Activated CD4-positive, alpha-beta T cell treated with anti-CD3 and anti-CD28 coated beads, Interleukin-2, Interleukin-6, amounts not matched to agents 100 ng/mL and 50 ng/mL, durations not matched to agents 16 hours and 8 hours (primary cell): ENCODE measurements around the gene NRP2.

Experiments
- DNase-seq: peaks from one replicate; pipeline ENCODE4 v3.0.0-alpha.2; 2020

NRP2 gene, protein sequence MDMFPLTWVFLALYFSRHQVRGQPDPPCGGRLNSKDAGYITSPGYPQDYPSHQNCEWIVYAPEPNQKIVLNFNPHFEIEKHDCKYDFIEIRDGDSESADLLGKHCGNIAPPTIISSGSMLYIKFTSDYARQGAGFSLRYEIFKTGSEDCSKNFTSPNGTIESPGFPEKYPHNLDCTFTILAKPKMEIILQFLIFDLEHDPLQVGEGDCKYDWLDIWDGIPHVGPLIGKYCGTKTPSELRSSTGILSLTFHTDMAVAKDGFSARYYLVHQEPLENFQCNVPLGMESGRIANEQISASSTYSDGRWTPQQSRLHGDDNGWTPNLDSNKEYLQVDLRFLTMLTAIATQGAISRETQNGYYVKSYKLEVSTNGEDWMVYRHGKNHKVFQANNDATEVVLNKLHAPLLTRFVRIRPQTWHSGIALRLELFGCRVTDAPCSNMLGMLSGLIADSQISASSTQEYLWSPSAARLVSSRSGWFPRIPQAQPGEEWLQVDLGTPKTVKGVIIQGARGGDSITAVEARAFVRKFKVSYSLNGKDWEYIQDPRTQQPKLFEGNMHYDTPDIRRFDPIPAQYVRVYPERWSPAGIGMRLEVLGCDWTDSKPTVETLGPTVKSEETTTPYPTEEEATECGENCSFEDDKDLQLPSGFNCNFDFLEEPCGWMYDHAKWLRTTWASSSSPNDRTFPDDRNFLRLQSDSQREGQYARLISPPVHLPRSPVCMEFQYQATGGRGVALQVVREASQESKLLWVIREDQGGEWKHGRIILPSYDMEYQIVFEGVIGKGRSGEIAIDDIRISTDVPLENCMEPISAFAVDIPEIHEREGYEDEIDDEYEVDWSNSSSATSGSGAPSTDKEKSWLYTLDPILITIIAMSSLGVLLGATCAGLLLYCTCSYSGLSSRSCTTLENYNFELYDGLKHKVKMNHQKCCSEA

DNA sequence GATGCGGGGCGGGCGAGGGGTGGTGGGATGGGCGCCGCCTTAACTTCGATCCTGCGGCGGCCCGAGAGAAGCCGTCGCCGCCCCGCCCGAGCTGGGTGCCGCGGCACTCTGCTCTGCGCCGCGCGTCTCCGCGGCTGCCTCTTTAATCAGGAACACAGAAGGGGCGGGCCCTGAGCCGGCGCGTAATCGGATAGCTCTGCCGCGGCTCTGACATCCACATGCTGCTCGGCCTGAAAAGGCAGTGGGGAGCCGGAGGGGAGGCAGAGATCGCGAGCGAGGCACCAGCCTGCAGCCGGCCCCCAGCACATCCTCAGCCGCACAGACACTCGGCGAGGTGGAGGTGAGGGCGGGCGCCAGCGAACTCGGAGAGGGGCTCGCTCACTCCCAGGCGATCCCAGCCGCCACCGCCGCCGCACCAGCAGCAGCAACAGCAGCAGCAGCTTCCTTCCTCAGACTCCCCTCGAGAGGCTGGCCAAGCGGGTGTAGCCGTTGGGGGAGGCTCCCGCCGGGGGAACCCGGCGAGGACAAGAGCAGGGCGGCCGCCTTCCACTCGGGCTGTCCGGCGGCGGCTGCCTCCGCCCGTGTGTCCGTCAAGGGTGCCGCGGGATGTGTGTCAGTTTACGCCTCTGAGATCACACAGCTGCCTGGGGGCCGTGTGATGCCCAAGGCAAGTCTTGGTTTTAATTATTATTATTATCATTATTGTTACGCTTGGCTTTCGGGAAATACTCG, at the start of gene NRP2:
Gene NRP2, plus strand, starts transcription at position 263 of the 732 bp plus-strand sequence. CDS start 790 bp downstream, outside the sequence.
- DNase-seq, result peak; percentile 72

DNA sequence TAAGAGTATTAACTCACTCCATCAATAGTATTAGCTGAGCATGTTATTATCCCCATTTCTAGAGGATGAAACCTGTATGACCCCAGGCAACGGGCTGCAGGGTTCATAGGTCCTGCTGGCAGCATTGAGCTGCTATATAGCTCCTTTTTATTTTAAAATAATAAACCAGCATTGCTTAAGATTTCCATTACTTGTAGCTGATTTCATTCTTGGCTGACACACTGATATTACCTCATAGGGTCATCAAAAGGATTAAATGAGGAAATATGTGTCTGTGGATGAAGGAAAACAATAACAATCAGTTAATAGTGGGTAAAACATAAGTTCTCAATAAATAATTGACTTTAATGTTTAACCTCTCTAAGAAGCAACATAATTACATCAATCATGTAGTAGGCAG, 48.3 kb upstream of the NRP2 start:
- DNase-seq, result no peak

DNA sequence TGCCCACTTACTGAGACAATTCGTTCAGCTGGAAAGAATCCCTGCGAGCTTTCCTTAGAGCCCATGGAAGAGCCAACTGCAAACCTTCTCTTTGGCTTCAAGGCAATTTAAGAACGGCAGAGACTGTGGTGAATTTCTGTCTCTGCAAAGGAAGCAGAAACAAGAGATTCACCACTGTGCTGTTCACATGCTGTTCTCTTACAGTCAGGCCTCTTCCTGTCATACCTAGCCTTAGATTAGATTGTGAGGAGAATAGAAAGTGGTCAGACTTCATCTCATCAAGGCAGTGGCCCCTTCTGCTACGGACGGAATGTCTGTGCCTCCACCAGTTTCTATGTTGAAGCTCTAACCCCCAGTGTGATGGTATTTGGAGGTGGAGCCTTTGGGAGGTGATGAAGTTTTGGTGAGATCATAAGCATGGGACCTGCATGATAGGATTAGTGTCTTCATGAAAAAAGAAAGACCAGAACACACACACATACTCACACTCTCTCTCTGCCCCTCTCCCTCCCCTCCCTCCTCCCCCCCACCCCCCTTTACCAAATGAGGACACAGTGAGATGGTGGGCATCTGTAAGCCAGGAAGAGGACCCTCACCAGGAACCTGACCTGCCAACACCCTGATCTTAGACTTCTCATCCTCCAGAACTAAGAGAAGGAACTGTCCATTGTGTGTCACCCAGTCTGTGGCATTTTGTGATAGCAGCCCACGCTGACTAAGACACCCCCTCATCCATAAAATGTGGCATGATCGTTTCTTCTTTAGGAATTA, 45.6 kb upstream of the NRP2 start:
- DNase-seq, result no peak

DNA sequence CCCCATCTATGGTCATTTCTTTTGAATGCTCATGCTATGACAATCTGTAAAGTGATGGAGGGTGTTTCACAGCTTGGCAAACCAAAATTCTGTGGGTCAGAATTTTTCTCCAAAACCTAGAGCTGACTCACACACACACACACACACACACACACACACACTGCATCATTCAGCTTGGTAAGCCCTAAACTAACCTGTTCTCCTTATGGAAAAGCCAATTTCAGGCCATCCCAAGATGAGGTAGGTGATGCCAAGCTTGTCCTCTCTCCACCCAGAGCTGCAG, 45.0 kb upstream of the NRP2 start:
- DNase-seq, result no peak

DNA sequence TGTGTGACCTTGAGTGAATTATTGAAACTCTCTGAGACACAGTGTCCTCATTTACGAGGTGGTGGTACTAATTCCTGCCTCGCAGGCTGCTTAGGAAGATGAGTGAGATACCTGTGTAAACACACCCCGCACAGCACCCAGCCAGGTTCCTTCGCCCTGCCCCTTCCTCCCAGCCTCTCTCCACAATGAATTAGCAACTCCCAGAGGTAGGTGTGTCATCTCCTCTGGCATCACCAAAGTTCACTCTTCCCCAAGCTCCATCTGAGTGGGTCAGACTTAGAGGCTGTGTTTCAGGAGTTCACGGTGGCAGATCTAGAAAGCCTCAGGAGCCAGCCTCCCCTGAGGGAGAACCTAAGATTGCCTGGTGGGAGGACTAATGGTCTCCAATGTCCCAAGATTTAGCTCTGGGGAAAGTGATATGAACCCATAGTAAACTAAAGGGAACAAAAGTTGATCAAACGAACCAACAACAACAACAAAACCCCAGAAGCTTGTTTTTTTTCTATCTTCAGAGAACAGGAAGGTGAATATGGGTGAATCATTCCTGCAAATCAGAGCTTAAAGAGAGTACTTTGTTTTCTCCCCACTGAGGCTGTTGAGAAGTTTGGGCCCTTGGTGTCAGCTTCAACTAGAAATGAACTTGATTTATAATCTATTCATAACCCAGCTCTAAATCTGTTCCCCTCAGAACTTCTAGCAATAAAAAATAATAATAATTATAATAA, 44.4 kb upstream of the NRP2 start:
- DNase-seq, result no peak

DNA sequence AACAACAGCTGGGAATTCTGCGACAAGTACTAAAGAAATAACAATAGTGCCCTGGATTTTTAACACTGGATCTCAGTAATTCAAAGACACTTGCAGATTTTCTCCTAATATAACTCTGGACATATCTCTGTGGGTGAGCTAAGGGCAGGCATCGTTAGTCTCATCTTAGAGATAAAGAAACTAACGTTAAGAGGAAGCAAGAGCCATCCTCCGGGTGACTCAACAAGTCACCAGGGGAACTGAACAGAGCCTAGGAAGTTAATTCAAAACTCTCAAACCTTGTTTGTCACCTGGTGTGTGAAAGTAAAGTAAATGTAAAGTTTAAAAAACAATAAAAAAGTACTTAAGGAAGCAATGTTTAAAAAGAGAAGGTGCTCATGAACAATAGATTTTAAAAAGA, 41.6 kb upstream of the NRP2 start:
- peak; percentile 1 for DNase-seq

DNA sequence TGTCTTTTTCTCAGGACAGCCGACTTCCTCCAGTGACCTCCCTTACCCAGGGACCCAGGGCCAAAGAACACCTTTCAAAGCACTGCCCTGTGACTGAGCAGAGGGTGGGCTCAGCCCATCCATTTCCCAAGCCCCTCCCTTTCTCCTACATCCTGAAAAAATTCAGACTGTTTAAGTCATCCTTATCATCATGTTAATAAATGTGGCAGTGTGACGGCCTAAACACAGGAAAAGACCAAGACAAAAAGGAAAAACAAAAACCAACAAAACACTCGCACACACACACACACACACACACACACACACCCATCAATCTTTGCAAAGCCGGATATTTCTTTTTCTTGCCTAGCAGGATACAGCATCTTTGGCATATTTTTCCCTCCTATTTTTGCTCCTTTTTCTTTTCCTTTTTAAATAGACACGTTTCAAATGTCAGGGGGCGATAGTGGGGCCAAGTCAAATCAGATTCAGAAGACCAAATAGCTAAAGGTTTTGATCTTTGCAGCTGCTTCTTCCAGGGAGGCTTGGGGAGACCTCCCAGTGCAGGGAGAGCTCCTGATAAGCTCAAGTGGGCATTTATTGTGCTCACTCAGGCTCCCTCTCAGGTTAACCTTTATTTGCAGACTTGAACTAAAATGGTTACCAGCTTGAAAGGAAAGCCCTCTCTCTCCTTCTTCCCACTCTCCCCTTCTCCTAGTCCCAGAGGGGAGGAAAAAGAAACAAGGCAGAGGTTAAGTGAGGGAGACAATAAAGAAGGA, 39.5 kb upstream of the NRP2 start:
- DNase-seq, result no peak

DNA sequence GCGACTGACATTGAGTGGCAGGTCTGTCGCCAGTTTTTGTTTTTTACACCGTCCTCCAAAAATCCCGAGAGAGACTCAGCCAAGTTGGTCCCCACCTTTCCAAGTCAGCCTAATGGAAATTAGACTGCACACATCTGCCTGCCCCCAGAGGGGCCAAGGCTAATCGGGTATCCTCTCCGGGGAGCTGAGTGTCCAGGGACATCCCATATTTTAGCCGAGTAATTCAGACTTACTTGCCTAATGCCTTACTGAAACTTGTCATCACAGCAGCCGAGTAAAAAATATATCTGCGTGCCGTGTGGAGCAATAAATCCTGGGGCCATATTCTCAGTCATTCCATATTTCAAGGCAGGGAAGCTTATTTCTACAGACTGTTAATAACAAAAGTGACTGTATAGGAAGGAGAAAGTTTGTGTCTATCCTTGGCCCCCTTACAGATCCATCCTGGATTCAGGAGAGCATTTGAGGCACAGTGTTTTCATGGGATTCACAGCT, 38.9 kb upstream of the NRP2 start:
- DNase-seq, result no peak

DNA sequence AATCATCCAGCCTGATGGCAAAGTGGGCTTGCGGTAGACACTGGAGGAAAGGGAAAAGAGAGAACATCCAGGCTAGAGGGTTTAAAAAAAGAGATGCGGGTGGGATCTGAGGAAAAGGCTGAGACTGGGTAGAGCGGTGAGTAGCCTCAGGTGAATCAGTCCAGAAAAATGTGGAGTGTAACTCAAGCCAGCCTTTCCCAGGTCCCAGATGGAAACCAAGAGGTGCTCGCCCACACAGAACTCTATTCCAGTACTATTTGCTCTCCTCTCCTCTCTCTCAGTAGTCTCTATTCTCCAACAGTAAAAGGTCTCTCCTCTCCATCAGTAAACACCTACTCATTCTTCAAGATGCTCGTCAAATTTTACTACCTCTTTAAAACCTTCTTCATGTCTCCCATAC, 38.3 kb upstream of the NRP2 start:
- DNase-seq, result no peak

DNA sequence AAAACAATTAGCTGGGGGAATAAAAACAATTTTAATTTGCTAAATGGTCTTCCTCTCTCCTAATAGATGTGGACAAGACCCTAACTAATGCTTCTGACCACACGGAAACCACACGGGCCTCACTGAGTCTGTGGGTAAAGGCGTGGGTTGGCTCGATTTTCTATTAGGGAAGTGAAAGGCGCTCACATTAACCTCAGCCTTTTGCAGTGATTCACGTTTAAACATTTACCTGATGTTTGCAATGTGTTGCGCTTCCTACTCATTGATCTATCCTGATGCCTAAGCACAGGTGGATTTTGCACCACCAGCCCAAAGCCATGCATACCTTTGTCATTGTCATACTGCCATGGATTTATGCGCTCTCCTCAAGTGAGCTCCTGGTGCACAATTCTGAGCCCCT, 35.6 kb upstream of the NRP2 start:
- no peak for DNase-seq

DNA sequence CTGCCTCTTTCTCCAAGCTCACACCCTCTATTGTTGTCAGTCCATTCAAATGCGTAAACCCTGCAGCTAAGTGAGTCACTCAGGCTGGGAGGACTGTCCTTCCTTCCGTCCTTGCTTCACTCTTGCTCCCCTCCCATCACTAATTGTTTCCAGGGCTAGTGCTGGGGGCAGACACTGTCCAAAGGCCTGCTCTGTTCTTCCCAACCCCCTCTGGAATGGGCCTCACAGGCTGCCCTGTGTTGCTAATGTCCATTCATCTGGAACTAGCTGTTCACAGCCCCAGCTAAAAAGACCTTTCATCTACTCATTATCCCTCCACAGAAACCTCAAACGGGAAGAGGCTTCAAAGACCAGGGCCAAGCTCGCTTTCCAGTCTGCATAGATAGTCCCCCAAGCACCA, 31.9 kb upstream of the NRP2 start:
- DNase-seq, result no peak

DNA sequence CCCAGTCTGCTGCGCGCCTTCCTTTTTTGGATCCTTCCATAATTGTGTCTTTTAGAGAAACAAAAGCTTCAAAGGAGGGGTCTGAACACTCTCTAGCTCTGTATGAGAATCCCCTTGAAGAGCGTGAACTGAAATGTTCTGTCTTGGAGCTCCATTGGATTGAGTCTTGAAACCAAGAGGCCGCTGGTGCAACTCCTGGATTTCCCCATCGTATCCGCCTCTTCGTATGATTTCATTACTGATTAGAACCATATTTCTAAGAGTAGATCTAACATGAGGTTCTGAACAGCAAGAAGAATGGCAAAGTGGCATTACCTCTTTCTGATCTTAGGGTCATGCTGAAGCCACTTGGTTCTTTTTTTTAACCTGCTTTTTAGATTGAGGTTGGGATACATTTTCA, 31.4 kb upstream of the NRP2 start:
- no peak for DNase-seq

DNA sequence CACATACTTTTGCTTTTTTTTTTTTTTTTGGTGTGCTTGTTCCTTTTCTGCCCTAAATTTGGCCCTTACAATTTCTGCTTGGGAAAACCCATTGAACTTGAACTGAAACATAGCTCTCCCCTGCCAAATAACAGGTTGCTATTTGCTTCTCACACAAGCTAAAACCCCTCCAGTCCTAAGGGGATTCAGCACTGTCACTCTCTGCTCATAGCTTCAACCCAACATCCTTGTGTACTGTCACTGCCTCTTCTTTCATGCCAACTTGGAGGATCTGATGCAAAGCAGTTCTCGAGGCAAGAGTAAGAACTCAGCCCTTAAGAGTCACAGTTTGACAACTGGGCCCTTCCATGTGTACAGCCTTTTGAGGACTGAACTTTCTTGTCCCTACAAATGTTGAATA, 30.6 kb upstream of the NRP2 start:
- no peak for DNase-seq

DNA sequence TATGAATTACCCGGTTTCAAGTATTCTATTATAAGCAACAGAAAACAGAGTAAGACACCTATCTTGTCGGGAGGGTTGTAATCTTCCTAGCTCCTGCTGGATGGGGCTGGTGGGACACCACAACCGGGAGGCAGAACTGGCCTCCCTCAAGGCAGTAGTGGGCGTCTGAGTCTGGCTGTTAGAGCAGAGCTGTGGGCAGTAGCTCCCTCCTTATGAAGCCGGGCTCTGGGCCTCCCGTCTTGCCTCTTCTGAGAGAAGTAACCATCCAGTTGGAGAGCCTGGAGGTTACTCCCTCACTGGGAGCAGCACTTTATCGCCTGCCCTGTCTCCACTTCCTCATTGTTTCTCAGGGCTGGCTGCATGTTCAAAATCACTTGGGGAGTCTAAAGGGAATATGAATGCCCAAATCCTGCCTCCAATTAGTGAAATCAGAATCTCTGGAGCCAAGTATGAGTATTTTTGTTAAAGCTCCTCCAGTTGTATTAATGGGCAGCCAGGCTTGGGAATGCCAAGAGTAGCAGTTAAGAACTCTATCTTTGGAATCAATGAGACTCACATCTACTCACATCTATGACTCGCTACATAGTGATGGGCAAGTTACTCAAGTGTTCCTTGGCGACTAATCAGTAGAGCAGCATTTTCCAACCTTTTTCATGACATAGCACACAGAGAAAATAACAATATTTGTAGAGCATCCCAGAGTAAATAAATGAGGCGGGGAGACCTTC, 27.3 kb upstream of the NRP2 start:
- DNase-seq, result no peak

DNA sequence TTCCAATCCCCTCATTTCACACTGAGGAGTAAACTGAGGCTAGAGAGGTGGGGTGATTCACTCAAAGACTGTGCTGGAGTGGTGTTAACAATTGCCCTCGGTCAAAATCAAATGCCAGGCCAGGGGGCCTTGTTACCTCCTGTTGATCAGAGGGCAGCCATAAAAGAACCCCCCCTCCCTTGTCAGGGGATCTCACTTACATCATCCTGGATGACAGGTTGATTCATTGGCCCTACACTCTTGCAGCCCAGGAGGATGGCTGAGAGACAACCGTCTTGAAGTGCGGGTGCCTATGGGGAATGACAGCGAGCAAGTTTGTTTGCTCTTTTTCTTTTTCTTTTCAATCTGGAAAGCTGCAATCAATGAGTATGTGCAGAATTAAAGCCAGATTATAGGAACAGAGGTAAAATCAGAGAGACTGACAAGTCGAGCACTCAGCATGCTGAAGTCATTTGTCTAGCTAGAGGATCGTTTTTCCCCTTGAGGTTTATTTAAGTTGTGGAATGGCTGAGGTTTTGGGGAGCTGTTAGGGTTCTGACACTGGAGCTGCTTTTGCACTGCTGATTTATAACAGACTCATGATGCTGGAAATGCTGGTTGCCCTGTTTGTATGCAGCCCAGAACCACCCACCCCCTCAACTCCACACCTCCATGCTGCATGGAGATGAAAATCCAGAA, 26.4 kb upstream of the NRP2 start:
- DNase-seq, result no peak

DNA sequence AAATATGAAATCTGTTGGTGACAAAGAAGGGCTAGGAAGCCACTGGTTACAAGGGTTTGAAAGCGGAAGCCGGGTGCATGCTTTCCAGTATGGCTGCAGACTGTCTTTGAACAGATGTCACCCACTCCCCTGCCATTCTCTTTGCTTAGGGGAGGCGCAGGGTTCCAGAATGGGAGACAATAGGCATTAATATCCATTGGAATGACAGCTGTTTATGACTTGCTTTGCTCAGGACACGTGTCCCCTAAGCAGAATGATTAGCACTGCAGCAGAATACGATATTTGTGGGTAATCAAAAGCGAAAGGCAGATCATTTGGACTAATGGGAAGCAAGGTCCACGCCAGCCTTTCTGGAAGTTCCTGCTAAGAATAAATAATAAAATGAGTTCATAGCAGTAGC, 25.8 kb upstream of the NRP2 start:
- DNase-seq, result no peak

DNA sequence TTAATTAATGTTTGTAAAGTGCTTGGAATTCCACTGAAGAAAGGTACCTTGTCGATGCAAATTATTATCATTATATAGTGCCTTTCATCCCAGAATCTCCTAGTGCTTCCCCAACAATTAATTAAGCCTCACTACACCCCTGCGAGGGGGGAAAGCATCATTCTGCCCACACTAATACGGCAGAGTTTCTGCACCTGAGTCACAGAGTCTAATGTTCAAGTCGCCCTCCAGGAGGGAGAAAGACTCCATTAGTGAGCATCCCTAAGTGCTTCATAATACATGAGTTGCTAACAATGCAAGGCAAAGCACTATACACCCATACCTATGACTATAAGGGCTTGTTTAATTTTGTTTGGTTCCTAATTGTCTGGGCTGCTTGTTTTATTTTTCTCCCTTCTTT, 25.4 kb upstream of the NRP2 start:
- no peak for DNase-seq

DNA sequence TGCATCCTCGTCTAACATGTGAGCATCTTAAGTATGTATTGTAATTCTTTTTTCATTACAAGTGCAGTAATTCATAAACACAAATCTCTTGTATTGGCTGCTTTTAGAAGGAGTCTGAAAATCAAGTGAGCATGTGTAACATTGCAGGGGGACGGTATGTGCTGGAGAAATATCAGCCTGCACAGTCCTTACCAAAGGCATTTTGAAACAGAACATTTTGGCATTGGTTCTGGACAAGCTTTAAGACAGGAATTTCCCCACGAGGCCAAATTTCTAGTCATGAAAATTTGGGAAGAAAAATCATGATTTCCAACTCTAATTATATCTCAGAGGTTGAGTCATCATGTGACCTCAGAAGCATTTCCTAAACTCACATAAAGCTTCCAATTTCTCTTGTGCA, 24.7 kb upstream of the NRP2 start:
- no peak for DNase-seq

DNA sequence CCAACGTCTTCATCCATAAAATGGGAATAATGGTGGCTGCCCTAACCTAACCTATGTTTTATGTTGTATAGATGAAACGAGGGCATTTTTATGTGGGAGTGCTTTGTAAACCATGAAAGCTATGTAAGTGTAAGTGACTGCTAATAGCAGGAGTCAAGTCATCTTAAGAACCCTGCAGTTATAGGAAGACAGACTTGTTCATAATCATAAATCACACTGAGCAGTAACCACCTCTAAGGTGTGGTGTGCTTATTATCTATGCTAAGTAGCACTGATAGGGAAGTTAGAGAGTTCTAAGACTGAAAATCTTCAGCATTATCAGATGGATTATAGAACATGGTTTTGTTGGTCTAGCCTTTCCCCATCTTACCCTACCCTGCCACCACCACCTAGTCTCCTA, 24.2 kb upstream of the NRP2 start:
- no peak for DNase-seq

DNA sequence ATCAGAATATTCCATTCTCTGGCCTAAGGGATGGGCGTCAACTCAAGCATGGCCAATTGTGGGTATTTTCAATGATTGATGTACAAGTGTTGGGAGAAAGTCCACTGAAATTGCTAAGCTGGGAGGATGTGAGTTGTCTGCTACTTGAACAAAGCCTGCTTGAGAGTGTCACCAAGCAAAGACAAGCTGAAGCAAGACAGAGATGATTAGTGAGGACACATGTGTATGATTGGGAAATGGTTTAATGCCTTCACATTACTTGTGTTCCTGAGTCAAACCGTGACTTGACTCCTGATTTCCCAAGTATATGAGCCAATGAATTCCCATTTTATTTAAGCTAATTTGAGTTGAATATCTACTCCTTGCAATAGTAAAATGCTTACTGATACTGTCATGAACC, 23.7 kb upstream of the NRP2 start:
- DNase-seq, result no peak
